Ovary (tissue), 3 donors: ENCODE results near the gene CCDC71L.

Source experiments
- CTCF ChIP-seq, 3 donors: fragments of 450-650 bp in 2 of 3; fragments of 200-600 bp in 1 of 3; IDR thresholded peaks; one replicate each; pipeline versions ENCODE4 v1.5.1 to v1.8.0; 2016 to 2022; ENCODE audit warnings: antibody characterized with exemption in 3 of 3, mild to moderate bottlenecking in 1 of 3
- EP300 ChIP-seq: sonication (generic); formaldehyde crosslinking; IDR thresholded peaks from one replicate; pipeline ENCODE4 v1.6.1; 2017; ENCODE audit warnings: antibody characterized with exemption
- POLR2A ChIP-seq: fragments of 450-650 bp; IDR thresholded peaks from one replicate; pipeline ENCODE4 v1.6.1; 2017; ENCODE audit warnings: antibody characterized with exemption, mild to moderate bottlenecking, moderate library complexity
- donor health status: DM: no; HTN: no; CAD: no.

GRCh38 chr7:106692450-106693051 lies 31.6 kb upstream of the CCDC71L start:
- TF ChIP-seq POLR2A (no peak), EP300 (no peak), CTCF (IDR thresholded peaks at IDR 0.05) (no peak)
